Measurements from ENCODE around the gene SAG.

SAG gene

DNA sequence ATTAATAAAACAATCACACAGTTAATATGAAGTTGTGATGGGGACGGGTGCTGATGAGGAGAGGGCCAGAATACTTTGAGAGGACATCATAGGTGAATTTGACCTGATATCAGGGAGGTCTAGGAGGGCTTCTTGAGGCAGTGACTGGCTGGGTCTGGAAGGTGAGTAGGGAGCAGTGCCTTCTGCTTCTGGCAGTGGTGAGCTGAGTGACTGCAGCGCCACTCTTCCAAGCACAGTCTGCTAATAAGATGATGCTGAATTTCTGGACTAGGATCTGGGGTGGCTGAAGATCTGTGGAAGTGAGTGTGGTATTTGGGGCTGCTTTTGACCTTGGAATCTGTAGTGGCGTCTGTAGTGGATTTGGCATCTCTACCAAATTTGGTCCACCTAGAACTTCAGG, 52.2 kb downstream of the SAG start:
- DNase-seq: no peak
- Mint-ChIP-seq H3K4me1 (peaks cover 47% of the 10 kb centered on the region), H3K4me3 (no peak overlapping the region), H3K36me3 (ENCODE audit: low read depth) (peaks cover 46% of the 10 kb centered on the region), H3K9me3 (peaks cover 15% of the 10 kb centered on the region), H3K27me3 (ENCODE audit: low read depth, poor library complexity) (peaks cover 10% of the 10 kb centered on the region), H3K27ac (peak overlapping the region; percentile 26)
- TF ChIP-seq, protein P1, sequence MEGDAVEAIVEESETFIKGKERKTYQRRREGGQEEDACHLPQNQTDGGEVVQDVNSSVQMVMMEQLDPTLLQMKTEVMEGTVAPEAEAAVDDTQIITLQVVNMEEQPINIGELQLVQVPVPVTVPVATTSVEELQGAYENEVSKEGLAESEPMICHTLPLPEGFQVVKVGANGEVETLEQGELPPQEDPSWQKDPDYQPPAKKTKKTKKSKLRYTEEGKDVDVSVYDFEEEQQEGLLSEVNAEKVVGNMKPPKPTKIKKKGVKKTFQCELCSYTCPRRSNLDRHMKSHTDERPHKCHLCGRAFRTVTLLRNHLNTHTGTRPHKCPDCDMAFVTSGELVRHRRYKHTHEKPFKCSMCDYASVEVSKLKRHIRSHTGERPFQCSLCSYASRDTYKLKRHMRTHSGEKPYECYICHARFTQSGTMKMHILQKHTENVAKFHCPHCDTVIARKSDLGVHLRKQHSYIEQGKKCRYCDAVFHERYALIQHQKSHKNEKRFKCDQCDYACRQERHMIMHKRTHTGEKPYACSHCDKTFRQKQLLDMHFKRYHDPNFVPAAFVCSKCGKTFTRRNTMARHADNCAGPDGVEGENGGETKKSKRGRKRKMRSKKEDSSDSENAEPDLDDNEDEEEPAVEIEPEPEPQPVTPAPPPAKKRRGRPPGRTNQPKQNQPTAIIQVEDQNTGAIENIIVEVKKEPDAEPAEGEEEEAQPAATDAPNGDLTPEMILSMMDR (IDR thresholded peaks at IDR 0.05): no peak

DNA sequence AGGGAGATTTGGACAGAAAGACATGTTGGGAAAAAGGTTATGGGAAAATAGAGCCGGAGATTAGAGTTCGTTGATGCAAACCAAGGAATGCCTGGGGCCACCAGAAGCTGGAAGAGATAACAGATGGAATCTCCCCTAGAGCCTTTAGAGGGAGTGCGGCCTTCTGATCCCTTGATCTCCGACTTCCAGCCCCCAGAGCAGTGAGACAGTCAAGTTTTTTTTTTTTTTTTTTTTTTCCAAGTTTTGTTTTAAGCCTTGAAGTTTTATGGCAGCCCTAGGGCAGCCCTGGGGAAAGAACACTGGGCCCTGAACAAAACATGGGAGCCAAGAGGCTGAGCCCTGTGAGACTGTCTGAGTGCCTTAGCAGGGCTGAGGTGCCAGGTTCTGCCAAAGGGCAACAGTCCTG, 53.2 kb downstream of the SAG start:
- H3K27ac Mint-ChIP-seq: peak overlapping the region; percentile 91
- DNase-seq: no peak
- TF ChIP-seq, protein P1 (IDR thresholded peaks at IDR 0.05): no peak
- no peak overlapping the region for H3K4me3 Mint-ChIP-seq
- H3K4me1 Mint-ChIP-seq: peaks cover 40% of the 10 kb centered on the region
- peaks cover 54% of the 10 kb centered on the region for H3K36me3 Mint-ChIP-seq (ENCODE audit: low read depth)
- peaks cover 15% of the 10 kb centered on the region for H3K9me3 Mint-ChIP-seq
- peaks cover 6% of the 10 kb centered on the region for H3K27me3 Mint-ChIP-seq (ENCODE audit: low read depth, poor library complexity)

DNA sequence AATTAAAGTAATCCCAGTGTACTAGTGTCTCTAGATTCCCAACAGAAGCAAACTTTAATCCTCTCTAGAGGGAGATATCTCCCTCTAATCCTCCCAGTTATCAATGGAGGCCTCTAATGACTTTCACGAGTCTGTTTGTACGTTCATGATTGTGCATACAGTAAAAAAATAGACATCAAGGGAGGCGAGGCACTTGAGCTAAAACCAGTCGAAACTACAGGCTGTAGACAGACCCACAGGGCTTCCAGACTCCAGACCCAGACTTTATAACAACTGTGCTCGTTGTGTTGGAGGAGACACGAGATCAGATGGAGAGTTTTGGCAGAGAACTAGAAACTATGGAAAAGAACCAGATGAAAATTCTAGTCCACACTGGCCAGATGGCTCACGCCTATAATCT, 53.7 kb downstream of the SAG start:
- TF ChIP-seq, protein P1 (IDR thresholded peaks at IDR 0.05): no peak
- Mint-ChIP-seq H3K4me1 (peaks cover 35% of the 10 kb centered on the region), H3K4me3 (no peak overlapping the region), H3K36me3 (ENCODE audit: low read depth) (peaks cover 54% of the 10 kb centered on the region), H3K27me3 (ENCODE audit: low read depth, poor library complexity) (peaks cover 8% of the 10 kb centered on the region), H3K9me3 (peaks cover 15% of the 10 kb centered on the region), H3K27ac (peak overlapping the region; percentile 33)
- no peak for DNase-seq

DNA sequence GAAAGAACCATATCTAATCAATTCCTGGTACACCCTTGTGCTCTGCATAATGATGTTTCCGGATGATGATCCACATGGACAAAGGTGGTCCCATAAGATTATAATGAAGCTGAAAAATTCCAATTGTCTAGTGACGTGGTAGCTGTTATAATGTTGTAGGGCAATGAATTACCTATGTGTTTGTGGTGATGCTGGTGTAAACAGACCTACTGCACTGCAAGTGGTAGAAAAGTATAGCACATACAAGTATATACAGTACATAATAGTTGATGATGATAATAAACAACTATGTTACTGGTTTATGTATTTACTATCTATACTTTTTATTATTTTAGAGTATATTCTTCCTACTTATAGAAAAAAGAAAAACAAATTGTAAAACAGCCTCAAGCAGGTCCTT, 55.1 kb downstream of the SAG start:
- no peak overlapping the region for H3K27ac Mint-ChIP-seq
- H3K9me3 Mint-ChIP-seq: peaks cover 15% of the 10 kb centered on the region
- TF ChIP-seq, protein P1 (IDR thresholded peaks at IDR 0.05): no peak
- peaks cover 63% of the 10 kb centered on the region for H3K36me3 Mint-ChIP-seq (ENCODE audit: low read depth)
- peaks cover 9% of the 10 kb centered on the region for H3K27me3 Mint-ChIP-seq (ENCODE audit: low read depth, poor library complexity)
- peaks cover 24% of the 10 kb centered on the region for H3K4me1 Mint-ChIP-seq
- H3K4me3 Mint-ChIP-seq: no peak overlapping the region
- no peak for DNase-seq

DNA sequence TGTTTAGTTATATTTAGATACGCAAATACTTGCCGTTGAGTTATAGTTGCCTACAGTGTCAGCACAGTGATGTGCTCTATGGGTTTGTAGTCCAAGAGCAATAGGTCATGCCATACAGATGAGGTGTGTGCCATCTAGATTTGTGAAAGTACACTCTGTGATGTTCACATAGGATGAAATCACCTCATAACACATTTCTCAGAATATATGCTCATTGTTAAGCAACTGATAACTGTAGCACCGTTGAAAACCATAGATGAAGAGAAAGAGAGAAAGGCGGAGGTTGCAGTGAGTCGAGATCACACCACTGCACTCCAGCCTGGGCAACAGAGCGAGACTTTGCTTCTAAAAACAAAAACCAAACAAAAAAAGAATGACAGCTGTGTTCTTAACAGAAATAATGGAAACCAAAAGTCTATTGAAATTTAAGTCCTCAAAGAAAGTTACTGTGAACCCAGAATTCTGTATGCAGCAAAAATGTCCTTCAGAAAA, 56.2 kb downstream of the SAG start:
- H3K4me1 Mint-ChIP-seq: peaks cover 22% of the 10 kb centered on the region
- no peak for DNase-seq
- H3K9me3 Mint-ChIP-seq: peaks cover 15% of the 10 kb centered on the region
- TF ChIP-seq, protein P1 (IDR thresholded peaks at IDR 0.05): no peak
- peaks cover 66% of the 10 kb centered on the region for H3K36me3 Mint-ChIP-seq (ENCODE audit: low read depth)
- no peak overlapping the region for H3K4me3 Mint-ChIP-seq
- H3K27me3 Mint-ChIP-seq (ENCODE audit: low read depth, poor library complexity): peaks cover 11% of the 10 kb centered on the region
- H3K27ac Mint-ChIP-seq: no peak overlapping the region

DNA sequence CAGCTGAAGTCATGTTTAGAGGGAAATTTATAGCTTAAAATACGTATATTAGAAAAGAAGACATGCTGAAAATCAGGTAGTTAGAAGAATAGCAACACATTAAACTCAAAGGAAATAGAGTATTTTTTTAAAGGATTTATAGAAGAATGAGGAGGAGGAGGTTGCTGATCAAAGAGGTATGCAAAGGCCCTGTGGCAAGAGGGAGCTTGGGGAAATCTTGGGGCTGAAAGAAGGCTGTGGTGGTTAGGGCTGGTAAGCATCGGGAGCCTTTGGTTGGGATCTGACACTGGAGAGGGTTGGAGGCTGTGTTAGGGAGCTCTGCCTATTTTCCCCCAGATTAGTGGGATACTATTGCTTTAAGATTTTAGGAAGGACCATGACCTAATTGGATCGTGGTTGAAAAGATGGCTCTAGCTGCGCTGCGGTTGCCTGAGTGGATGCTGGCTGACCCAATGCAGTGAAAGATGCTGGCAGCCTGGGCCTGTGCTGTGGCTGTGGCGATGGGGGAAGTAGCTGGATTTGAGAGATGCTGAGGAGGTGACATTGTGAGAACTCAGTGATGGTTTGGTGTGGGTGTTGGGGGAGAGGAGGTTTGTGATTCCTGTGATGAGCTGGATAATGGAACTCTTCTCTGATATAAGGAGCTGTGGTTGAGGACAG, 58.4 kb downstream of the SAG start:
- Mint-ChIP-seq H3K4me1 (peaks cover 19% of the 10 kb centered on the region), H3K36me3 (ENCODE audit: low read depth) (peaks cover 66% of the 10 kb centered on the region), H3K27ac (peak overlapping the region; percentile 55), H3K9me3 (peaks cover 15% of the 10 kb centered on the region), H3K4me3 (no peak overlapping the region), H3K27me3 (ENCODE audit: low read depth, poor library complexity) (peaks cover 11% of the 10 kb centered on the region)
- no peak for DNase-seq
- TF ChIP-seq, protein P1 (IDR thresholded peaks at IDR 0.05): no peak

Measured in nephron progenitor cell (in vitro differentiated cells).